ENCODE measurements around the gene SERPINE1.
"Not testable (repeated sequence)": the region's sequence is repeated elsewhere in the genome, so short reads cannot be mapped to it uniquely, and the experiment has no call there.

- not testable (repeated sequence) for TF ChIP-seq CTCF (IDR thresholded peaks at IDR 0.05; ENCODE audit: borderline replicate concordance, extremely low read depth, low read length, poor library complexity, severe bottlenecking); EZH2 (IDR thresholded peaks at IDR 0.05; ENCODE audit: borderline replicate concordance, low read depth, low read length, severe bottlenecking)
Observed at GRCh38 chr7:101092266-101092905, 34.5 kb upstream of the SERPINE1 start.
